Peyer's patch (tissue), 4 donors: ENCODE results near the gene WDCP.

Experiments
- POLR2A ChIP-seq, 2 donors: fragments of 450-650 bp; IDR thresholded peaks; one replicate each; pipeline ENCODE4 v1.5.1; 2017; ENCODE audit warnings: antibody characterized with exemption in 2 of 2, mild to moderate bottlenecking in 2 of 2, moderate library complexity in 2 of 2
- TF ChIP-seq, protein P1 (sequence below), 6 experiments: fragments of 450-650 bp in 4 of 6; fragments of 200-600 bp in 2 of 6; sonication (generic) in 1 of 6; IDR thresholded peaks; one replicate each; pipeline ENCODE4 v1.5.1; 2017 to 2019; ENCODE audit warnings: antibody characterized with exemption in 6 of 6, mild to moderate bottlenecking in 3 of 6, moderate library complexity in 1 of 6

DNA sequence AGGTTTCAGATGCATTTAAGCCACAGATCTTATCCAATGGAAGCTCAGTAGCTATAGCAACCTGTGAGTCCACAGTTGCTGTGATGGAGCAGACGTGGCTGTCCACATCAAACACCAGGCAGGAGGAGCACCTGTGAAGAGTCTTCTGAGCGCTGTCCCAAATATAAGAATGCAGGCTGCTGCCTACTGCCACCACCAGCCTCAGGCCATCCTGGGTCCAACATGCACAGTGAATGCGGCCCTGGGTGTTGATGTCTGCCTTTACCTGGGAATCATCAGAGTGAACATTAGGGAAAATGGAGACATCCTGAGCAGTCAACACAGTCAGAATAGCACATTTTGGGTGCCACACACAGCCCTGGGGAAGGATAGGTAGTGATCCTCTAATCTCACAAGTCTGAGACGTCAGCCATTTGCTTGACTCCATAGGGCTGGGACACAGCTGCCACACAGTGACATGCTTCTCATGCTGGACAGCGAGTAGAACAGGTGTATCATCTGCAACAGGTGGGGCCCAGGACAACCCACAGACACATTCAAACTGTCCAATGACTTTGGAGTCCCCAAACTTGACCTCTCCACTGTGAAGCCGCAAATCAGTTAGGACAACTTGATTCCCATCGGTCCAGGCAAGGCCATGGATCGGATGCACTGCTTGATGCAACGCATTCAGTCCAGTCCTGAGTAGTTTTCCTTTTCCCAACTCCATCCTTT lies 8.2 kb downstream of the WDCP start:
- TF ChIP-seq, protein P1, sequence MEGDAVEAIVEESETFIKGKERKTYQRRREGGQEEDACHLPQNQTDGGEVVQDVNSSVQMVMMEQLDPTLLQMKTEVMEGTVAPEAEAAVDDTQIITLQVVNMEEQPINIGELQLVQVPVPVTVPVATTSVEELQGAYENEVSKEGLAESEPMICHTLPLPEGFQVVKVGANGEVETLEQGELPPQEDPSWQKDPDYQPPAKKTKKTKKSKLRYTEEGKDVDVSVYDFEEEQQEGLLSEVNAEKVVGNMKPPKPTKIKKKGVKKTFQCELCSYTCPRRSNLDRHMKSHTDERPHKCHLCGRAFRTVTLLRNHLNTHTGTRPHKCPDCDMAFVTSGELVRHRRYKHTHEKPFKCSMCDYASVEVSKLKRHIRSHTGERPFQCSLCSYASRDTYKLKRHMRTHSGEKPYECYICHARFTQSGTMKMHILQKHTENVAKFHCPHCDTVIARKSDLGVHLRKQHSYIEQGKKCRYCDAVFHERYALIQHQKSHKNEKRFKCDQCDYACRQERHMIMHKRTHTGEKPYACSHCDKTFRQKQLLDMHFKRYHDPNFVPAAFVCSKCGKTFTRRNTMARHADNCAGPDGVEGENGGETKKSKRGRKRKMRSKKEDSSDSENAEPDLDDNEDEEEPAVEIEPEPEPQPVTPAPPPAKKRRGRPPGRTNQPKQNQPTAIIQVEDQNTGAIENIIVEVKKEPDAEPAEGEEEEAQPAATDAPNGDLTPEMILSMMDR (IDR thresholded peaks at IDR 0.05), result no peak
- no peak for TF ChIP-seq POLR2A (IDR thresholded peaks at IDR 0.05)
